ENCODE data around the gene RET.

Gene RET

DNA sequence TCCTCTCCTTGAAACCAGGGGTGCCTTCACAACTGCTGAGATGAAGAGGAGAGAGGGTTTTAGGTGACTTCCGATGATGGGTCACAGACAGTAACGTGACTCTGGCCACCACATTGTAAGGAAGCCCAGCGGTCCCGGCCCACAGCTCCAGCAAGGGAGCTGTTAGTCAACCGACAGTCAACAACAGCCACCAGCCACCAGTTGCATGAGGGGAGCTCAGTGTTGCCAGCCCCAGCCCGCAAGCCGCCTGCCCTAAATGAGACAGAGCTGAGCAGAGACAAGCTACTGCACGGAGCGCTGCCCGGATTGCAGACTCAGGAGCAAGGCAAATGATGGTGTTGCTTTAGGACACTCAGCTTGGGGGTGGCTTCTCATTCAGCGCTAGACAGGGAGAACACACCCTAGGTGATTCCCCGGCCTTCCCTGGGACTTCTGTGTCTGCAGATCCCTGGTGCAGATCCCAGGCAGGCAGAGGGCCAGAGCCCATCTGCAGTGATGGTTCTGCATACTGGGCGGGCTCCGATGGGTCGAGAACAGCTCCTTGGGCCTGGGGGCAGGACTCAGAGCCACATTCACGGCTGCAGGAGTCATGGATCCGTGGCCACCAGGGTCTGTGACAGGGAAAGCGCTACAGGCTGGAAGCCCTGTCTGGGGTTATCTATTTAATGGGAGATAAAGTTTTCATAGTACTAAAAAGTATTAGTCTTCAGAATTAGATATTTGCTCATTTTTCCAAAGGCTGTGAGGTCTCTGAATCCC lies 14.3 kb upstream of the RET start:
- no peak for DNase-seq (ENCODE audit: low read depth)

DNA sequence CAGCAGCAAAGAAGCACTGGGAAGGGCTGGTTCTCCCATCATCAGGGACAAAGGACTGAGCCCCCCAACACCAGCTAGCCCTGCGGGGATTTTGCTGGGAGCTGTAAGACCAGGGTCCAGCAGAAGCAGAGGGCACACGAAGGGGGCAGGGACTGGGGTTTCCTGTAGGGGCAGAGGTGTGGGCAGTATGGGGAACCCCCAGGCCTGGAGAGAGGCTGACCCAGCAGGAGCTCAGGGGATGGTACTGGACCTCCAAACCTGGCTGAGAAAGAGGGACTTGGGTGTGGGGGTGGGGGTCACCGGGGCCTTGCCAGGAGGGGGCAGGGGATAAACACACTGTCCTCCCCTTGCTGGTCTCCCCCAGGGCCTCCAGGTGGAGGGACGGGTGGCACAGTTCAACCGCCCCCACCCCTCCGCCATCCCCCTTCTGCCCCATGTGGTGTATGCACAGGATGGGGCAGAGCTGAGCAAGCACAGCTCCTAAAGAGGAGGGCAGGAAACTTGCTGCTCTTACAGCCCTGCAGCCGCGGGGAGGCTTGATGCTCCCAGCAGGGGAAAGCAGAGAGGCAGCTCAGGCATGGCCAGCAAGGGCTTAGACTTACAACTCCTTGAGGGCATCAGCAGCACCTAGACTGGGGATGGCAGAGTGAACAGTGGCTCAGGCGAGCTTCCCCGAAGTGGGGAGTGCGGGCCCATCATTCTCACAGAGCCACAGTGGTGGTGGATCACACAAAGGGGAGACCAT lies 12.4 kb upstream of the RET start:
- DNase-seq (ENCODE audit: low read depth): no peak

DNA sequence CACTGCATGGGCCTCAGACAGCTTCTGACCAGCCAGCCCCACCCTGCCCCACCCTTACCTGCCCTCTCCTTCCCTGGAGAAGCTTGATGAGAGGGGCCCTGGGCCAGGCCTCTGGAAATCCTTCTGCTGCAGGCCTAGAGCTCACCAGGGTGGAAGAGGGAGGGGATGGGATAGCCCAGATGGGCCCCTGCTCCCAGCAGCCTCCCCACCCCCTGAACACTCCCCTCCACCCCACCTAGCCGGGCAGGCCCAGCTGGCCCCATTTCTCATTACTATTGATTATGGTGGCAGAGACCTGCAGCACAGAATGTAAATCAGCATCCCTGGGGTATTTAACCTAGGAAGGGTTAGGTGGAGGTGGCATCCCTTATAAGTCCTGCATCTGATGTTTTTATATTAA lies 11.6 kb upstream of the RET start:
- DNase-seq (ENCODE audit: low read depth): no peak

DNA sequence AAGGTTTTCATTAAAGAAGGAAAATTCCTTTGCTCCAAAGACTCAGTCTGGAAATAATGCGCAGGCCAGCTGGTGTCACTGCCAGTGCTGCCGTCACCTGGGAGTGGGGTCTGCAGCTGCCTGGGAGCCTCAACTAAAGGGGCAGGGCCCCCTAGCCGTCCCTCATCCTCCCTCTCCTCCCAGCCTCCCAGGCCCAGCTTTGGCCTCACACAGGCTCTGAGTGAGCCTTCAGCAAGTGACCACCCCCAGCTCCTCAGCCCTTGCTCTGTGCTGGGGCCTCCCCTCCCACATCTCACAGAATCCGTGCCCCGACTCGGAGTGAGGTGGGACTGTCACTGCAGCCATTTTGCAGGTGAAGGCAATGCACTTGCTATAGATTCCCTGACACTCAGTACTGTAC lies 11.1 kb upstream of the RET start:
- no peak for DNase-seq (ENCODE audit: low read depth)

DNA sequence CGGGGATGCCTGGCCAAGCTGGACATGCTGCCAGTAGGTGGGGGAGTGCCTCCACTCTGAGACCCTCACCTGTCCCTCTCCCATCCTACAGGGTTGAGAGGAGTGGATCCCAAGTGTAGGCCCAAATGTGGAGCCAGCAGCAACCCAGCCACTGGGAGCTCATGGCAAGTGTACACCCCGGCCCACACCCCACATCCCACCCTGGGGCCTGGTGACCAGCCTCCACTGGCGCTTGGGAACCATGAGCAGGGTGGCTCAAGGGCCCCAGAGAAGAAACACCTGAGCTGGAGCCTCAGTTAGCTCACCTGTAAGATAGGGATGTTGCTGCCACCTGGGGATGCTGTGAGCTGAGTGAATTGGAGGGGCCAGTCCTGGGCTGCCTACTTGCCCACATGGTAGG lies 10.4 kb upstream of the RET start:
- no peak for DNase-seq (ENCODE audit: low read depth)

DNA sequence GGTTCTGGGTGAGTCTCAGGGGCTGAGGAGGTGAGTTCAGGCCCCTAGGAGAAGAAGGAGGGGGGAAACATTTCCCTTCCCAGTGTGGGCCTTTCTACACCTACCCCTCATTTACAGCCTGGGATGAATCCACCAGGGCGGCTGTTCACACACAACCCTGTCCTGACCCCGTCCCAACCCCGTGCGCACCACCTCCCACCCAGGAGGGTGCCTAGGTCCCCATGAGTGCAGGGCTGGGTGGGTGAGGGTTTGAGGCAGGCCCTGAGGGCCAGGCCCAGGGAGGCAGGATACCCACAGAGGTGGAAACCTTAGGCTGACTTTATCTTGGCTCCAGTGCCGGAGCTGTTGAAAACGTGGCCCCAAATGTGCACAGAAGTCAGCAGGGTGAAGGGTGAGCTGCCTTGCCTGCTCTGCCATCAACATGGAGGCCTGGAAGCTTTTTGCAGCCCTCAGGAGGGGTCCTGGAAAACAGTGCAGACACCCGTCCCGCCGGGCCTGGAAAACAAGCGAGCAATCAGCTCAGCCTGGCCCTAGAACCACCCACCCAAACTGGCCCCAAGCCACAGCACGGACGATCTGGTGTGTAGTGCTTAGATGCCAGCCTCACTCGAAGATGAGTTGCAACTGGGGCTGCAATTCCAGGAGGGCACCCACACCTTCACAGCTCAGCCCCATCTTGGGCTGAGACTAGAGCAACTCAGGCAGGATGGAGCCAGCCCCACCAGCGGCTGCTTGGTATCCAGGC lies 9.3 kb upstream of the RET start:
- no peak for DNase-seq (ENCODE audit: low read depth)

DNA sequence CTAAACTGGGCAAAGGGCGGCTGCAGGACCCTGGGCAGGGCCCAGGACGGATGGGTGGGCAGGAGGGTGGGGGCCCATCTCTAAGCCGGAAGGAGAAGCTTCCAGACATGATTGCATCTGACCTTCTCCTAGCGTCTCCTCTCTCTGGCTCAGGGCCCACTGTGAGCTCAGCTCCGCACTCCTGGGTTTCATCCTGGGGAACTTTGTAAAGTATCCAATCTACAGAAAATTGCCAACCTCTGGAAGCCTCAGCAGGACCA lies 8.8 kb upstream of the RET start:
- DNase-seq (ENCODE audit: low read depth): no peak

DNA sequence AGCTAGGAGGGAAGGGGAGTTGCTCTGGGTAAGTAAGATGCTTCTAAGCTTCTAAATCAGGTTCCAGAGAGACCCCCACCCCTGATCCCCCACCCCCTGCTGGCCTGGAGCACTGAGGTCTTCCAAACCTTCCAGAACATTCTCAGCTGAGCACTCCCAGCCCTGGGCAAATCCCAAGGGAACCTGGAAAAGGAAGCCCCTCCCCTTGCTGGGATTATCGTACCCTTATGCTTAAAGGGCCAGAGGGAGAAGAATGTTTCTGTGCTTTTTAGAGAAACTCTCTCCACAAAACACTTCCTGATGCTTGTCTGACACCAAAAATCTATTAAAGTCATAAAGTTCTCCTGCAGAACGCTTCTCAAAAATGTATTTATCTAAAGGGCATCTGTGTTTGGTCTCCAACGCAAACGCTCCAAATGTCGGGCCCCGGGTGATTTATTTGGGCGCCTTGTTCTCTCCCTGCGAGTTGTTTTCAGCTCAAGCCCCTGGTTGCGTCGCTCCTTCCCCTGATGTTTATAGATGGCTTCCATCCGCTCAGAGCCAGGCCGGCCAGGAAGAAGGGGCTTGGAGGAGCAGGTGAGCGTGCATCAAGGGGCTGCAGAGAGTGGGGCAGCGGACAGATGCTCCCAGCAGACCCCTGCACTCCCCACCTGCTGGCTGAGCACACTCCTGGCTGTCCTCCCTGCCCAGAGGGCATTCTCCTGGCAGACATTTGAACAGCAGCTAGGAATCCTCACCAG lies 8.2 kb upstream of the RET start:
- no peak for DNase-seq (ENCODE audit: low read depth)

DNA sequence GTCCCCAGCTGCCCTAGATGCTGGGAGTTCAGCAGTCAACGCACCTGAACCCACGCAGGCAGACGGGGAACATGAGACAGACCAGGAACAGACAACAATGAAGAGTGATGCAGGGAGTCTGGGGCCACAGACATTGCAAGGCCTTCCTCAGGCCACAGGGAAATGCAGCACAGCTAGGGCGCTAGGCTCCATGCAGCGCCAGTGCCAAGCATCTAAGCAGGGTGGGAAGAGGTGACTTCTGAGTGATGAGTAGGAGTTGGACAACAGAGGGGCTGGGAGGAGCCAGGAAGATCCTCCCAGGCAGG lies 7.7 kb upstream of the RET start:
- DNase-seq (ENCODE audit: low read depth): no peak

DNA sequence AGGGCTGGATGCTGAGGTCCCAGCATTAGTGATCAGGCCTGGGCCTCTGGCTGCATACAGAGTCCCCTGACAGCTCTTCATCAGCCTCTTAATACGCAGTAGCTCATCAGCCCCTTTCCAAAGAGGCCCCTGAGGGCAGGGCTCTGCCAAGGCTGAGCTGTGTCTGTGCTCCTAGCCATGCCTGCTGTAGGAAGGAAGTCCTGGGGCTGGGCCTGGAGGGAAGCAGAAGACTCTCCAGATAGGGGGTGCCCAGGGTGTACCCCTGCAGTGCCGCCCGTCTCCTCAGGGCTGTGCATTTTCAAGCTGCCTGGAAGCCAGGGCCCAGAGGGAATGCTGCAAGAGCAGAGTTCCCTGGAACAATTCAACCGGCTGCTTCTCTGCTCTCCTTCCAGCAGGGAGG lies 7.3 kb upstream of the RET start:
- DNase-seq (ENCODE audit: low read depth): no peak

DNA sequence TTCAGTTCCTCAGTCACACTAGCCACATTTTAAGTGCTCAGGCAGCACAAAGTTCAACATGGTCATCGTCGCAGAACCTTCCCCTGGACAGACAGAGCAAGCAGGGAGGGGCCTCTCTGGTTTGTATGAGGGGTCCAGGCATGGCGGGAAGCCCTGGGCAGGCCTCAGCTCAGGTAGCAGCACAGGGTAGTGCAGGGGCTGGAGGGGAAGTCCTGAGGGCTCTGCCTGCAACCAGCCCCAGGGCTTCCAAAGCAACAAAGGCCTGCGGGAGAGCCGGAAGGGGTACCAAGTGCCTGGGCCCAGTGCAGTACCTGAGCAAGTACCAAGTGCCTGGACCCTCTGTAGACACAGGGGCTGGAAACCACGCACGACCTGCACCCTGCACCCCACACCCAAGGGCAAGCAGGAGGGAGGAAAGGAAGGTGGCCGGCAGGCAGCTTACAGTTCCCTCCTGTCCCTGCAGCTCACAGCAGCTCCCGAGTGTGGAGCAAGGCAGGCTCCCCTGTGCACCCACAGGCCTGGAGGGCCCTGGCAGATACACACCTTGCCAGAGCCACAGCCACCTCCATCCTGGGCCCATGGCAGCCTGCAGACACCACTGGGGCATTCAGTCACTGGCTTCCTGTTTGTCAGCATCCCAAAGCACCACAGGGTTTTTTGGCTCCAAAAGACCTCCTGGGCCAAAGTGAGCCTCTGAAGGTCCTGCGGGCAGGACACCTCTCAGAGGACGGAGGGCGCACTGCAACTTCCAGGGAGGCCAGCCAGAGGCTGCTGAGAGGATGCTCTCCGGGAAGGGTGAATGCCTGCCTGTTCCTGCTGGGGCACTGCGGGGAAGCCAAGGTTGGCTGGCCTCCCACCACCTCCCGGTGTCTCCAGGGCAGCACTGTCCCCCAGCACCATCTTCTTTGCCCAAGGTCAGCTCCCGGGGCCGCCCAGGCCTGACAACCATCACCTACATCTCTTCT lies 6.5 kb upstream of the RET start:
- no peak for DNase-seq (ENCODE audit: low read depth)

DNA sequence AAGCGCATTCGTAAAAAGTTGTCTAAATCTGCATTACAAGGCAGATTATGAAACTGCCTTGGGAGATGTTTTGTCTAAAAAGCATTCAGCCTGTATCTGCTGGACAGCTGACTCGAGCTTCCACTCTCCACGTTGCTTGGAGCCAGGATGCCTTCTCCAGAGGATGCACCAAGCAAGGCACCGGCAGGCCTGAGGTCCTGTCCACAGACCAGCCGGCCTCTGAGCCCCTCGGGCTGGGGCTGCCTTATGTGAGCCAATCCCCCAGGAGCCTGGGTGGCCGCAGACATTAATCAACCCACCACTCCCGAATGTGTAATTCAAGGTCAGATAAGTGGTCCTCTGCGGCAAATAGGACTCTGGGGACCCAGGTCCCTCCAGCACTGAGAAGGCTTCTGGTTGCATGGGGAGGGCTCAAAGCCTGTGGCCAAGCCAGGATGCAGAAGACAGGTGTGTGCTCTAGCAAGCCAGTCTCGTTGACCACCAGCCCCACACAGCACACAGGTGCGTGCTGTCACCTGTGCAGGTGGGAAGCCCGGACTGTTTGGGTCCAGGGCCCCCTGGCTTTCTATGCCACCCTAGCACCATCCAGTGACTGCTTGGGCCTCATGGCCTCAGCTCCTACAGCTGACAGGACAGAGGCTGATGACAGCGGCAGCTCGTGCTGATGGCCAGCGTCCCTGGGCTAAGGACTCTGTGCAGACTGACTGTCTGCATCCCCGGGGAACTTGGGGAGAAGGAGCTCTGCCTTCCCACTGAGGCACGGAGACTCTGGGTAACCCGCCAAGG lies 4.8 kb upstream of the RET start:
- DNase-seq (ENCODE audit: low read depth): no peak

DNA sequence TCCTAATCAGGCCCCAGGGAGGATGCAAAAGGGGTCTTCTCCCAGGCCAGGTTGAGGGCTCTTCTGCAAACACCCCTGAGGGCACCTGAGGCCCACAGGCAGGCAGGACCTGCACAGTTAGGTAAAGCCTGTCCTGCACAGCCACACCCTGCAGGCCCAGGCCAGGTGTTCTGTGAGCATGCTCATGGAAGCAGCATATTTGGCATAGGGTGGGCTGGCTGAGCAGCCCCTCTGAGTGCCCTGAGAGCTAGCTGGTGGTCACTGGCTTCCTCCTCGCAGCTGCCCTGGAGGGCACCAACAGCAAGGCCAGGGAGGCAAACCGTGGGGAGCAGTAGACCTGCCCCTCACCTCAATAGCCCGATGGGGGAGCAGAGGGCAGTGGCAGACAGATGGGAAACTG lies 3.7 kb upstream of the RET start:
- DNase-seq (ENCODE audit: low read depth): no peak

DNA sequence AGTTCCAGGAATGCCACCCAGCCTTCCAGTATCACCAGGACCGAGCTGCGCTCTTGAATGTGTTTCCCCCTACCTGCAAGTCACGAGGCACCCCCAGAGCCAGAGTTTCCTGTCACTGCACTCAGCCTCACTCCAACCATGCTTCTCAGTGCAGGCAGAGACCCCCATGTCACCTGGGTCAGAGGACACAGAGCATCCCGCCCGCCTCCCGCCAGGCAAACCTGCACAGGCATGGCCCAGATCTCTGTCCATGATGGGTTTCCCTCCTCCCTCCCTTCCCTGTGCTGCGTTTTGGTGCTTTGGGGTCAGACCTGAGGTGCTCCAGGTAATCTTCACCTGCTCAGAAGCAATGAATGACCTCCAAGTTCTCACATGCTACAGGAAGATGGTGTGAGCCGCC lies 3.1 kb upstream of the RET start:
- no peak for DNase-seq (ENCODE audit: low read depth)

DNA sequence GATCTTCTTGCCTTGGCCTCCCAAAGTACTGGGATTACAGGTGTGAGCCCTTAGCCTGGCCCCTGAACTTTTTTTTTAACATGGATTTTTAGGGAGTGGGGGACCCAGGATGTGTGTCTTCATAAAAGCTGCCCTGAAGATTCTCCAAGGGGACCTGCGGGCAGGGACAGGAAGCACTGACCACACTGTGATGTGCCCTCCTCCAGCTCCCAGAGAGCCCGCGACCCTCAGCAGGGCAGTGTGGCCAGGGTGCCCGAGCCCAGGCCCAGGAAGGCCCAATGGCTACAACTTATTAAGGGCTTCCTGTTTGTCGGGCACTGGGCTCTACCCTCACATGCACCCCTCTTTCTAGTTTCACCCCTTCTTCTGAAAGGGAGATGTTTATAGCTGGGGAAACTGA lies 2.5 kb upstream of the RET start:
- DNase-seq (ENCODE audit: low read depth): no peak

DNA sequence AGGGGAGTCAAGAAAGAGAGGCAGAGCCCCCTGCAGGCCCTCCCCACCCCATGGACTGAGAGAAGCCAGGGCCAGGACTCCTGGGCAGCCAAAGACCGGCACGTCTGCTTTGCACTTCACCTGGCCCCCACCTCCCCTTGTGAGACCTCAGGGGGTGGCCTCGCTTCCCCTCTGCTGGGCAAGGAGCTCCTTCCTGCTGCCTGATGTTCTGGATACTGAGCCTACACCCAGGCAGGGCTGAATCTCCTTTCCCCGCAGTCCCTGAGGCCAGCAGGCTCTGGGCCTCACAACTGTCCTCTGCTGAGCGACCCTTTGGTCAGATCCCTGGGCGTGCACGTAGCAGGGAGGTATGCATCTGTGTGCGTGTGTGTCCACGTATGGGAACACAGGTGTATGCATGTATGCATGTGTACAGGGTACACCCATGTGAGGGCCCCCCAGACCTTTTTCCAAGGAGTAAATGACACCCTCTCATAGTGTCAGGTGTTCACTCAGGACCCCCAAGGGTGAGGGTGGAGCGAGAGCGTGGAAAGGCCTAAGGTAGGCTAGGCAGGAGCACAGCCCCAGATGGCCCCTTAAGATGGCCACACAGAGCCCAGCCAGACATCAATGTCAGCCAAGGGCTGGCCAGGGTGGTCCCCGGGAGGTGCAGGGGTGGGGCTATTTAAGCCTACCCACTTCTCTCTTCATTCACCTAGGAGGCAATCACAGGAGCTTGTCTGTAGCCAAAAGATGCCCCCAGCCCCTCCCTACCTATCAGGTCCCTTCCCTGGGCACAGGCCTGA lies 1.9 kb upstream of the RET start:
- DNase-seq (ENCODE audit: low read depth): no peak

DNA sequence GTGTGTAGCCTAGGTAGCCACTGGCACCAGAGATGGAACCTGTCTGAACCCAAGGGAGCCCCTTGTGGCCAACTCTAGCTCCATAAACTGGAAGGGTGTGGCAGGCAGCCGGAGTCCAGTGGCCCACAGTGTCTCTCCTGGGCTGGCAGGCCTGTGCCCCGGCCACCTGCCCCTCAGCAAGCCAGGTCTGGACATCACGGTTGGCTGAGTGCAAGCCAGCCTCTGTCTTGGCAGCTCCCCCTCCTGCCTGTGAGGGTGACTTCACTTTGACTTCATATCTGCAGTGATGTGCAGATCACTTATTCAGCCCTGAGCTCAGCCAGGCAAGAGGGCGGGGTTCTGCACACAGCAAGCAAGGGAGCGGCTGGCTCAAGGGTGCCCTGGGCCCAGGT lies 1.3 kb upstream of the RET start:
- no peak for DNase-seq (ENCODE audit: low read depth)

DNA sequence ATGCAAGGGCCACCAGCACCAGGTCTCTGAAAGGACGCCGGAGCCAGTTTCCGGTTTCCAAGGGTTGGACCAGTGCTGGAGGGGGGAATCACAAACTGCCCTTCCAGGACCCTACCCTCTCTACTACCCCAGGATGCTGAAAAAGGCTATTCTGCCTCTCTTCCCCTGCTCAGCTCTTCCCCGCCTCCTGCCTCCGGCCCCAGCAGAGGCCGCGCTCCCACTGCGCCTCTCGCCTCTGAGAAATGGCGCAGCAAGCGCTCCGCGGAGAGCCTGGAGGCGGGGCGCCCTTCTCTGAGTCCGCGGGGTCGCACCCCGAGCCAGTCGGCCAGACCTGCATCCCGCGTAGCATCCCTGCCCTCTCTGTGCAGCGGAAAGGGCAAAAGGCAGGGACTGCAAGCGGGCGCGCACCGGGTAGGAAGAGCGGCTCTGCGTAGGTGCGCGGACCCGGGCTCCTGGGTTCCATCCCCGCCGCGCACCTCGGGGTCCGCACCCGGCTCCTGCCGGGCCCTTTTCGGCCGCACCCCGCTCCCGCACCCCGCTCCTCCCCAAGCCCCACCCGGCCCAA lies 476 bp upstream of the RET start:
- DNase-seq (ENCODE audit: low read depth): no peak

DNA sequence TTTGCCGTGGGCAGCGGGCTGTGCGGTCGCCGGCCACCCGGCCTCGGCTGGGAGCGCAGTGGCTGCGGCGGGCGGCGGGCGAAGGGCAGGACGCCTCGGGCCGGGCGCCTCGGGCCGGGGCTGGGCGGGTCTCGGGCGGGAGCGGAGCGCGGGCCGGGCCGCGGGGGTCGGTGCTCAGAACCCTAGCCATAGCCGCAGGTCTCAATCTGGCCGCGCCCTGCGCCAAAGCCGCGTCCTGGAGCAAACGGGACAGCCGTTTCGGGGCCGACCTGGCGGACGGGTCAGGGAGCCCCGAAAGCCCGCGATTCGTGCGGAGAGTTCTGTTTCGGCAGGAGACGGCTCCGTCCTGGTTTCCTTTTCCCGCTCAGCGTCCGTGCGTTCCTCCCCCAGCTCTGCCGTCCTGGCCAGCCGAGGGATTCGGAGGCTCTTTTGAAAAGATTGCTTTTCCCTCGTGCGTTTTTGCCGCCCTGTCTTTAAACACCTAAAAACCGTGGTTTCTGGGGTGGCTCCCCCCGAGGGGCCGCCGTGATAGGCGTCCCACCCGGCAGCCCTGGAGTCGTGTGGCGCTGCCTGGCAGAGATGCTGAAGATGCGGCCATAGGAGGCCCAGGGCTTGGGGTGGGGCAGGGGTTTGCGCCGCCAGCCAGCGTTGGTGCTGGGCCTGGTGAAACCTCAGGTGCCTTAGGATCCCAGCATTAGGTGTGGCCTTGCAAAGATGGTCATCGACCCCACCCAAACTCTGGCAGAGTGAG lies 727 bp downstream of the RET start:
- no peak for DNase-seq (ENCODE audit: low read depth)

Measured in fibroblast of gingiva (primary cell).